ENCODE measurements around the gene C16orf96. TPM values are rescaled to one million over a fixed set of nuclear protein-coding genes. Genes with fewer than 3 reads are reported as not detected.

C16orf96 gene
- total RNA-seq, 1 donor from 2014 or later, result 0.41 TPM

DNA sequence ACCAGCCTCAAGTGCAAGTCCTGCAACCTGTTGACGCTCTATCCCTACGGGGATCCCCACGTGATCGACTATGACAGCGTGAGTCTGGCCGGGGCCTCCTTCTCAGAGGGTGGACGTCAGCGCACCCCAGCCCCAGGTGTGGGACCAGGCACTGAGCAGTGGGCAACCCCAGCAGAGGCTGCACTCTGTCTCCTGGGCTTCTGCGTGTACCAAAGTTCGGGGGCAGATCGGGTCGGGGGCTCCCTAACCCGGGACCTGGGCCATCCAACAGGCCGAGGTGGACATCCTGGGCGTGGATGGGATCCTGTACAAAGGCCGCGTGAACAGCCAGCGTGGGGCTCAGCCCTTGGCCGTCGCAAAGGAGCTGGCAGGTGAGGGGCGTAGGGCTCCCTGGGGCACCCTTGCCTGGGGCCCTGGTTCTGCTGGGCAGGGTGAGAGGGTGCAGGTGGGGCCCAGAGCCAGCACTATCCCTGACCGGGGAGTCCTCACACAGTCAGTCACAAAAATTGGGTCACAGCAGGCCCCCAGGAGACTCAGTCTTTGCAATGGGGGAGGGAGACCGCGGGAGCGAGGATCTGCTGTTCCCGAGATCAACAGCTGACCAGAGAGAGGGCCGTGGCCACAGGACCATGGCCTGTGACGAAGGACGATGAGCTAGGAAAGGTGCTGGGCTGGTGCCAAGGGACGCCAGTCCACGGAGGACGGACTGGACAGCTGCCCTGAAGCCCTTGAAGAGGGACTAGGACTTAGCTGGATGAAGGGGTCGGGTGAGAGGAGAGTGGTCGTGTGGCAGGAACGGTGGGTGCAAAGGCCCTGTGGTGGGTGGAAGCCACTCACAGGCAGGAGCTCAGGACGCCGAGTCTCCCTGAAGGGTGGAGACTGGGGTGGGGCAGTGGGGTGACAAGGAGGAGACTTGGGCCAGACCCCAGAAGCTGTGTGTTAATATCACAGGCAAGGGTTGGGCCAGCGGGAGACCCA, 38.6 kb downstream of the C16orf96 start:
- FAIRE-seq (no peak), DNase-seq (ENCODE audit: low spot score in 2 of 2) (no peak)

DNA sequence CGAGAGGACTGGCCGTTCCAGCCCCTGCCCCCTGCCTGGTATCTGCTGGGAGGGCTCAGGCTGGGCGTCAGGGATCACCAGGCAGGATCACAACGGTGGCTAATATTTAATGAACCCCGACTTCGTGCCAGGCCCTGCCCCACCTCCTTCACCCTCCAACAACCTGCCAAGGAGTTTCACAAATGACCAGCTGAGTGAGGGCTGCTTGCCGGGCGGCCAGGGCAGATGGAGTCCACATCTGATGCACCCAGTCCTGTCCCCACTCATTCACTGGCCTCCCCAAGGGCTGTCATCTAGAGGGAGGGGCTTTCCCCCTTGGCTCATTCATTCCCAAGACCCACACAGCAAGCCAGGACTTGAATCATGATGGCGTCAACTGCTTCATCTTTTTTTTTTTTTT, 41.0 kb downstream of the C16orf96 start:
- DNase-seq (ENCODE audit: low spot score in 2 of 2) (no peak), FAIRE-seq (no peak)

DNA sequence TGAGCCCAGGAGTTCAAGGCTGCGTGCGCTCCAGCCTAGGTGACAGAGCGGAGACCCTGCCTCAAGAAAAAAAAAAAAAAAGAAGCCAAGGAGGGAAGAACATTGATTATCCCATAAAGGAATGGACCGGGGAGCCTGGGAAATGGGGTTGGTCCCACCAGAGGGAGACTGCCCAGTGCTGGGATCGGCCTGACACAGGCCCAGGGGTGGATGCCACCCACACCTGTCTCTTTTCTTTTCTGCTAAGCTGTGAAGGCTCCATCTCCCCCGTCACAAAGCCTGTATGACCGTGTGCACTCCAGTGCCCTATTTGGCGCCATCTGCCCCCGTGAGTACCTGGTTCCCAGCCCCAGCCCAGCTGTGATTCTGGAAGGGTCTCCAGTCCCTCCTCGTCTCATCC, 42.9 kb downstream of the C16orf96 start:
- no peak for DNase-seq (ENCODE audit: low spot score in 2 of 2)
- FAIRE-seq, result no peak

DNA sequence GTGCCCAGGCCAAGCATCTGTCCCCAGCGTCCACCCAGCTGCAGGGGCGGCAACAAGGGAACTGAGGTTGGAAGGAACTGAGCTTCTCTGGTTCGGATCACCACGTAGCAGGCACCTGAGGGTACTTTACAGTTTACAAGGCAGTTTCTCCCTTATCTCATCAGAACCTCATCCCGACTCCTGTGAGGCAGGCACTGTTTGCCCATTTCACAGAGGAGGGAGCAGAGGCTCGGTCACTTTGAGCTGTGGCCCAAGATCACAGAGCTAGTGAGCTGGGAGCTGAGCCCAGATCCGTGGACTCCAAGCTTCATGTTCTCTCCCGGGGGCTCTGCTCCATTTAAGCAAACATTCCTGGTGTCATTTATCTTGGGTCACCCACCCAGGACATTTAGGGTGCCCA, 43.4 kb downstream of the C16orf96 start:
- DNase-seq (ENCODE audit: low spot score in 2 of 2) (no peak), FAIRE-seq (no peak)

DNA sequence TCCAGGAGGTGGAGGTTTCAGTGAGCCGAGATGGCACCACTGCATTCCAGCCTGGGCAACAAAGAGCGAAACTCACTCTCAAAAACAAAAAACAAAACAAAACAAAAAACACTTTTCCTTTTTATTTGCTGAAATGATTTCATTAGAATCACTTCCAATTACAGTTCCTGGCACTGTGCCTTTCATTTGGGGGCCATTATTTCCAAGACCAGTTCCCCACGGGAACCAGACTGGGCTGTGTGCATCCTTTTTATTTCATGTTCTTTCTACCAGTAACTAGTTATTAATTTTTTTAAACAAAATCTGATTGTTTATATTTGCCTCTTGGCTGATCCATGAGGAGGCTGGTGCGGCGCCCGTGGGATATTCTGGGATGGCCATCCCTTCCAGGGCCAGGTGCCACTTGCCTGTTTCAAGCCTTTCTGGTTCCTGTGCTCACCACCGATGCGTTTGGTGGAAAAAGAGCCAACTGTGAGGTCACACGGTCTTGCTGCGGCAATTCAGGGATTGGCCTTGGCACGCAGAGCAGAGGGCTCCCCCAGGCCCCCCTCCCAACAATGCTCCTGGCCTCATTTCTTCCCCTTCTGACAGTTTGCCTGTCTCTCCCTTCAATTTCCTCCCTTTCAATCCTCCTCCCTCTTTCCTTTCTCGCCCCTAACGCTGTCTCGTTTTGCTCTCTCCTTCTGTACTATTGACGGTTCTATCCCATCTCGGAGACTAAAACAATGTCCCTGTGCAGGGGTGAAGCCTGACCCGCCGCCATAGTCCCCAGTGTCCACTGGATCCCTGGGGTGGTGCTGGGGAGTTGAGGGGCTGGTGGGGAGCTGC, 45.1 kb downstream of the C16orf96 start:
- FAIRE-seq, result no peak
- peak; percentile 54 to 63 for DNase-seq (ENCODE audit: low spot score in 2 of 2)

DNA sequence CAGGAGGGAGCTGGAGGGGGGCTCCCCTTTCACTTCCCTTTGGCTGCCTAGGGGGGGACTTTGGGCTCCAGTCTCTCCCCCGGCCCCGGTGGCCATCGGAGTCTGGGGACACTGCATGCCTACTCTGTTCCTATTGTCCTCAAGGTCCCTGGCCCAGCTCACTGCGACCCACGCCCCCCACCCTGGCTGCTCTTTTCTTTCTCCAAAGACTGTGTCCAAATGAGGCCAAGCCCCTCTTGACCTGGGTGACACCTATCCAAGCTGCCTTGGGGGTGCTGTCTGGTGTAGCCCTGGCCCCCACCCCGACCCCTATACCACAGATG, 45.7 kb downstream of the C16orf96 start:
- FAIRE-seq (no peak), DNase-seq (ENCODE audit: low spot score in 2 of 2) (no peak)

DNA sequence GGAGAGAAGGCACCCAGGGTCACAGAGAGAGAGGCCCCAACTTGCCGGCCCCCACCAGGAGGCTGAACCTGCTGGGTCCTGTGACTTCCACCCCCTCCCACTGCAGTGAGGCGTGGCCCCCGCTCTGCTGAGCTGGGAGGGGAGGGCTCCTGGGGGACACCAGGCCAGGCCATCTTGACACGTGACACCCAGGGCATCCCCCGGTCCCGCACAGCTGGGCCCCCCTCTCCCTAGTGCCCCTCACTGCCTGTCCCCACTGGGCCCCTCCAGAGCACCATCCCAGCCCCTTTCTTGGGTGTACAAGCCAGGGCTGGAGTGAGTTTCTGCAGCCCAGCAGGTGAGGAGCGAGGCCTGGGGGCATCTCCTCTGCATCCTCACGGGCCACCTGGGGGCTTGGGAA, 46.2 kb downstream of the C16orf96 start:
- no peak for DNase-seq (ENCODE audit: low spot score in 2 of 2)
- FAIRE-seq, result no peak

DNA sequence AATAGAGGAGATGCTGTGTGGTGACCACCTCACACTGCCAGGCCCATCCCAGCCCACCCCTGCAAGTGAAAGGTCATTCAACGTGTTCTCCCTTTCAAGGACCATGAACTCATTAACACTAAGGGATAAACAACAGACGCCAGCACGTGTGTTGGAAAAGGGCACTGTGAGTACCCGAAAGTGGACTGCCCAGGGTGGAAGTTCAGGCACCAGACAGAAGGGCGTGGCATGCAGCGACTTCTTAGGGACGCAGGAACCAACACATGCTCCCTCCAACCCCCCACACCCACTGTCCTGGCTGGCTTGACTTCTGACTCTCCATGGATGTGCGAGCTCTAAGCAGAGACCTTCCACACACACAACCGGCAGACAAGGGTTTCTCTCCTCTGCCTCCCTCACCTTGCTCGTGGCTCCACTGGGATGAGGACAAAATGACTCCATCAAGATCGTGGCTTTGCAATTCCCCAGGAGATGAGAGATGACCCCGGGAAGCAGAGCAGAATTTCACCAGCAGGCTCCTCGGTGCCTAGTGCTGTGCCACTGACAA, 47.6 kb downstream of the C16orf96 start:
- DNase-seq (ENCODE audit: low spot score in 2 of 2) (no peak), FAIRE-seq (no peak)

DNA sequence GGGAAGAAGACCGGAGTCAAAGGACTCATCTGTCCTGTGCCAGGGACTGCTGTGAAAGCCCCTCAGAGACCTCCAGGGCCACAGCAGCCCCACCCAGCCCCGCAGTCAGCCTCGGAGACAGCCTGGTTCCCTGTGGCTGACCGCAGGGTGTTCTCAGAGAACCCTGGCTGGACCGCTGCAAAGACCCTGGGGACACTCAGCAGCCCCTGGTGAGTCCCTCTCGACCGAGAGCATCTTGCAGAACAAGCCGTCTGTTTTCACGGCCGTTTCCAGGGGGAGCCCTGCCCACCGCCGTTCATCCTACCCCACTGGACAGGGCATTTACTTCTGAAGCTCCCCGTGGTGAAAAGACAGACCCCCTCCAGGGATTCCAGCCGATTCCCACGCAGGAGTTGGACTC, 48.3 kb downstream of the C16orf96 start:
- DNase-seq (ENCODE audit: low spot score in 2 of 2) (no peak), FAIRE-seq (no peak)

DNA sequence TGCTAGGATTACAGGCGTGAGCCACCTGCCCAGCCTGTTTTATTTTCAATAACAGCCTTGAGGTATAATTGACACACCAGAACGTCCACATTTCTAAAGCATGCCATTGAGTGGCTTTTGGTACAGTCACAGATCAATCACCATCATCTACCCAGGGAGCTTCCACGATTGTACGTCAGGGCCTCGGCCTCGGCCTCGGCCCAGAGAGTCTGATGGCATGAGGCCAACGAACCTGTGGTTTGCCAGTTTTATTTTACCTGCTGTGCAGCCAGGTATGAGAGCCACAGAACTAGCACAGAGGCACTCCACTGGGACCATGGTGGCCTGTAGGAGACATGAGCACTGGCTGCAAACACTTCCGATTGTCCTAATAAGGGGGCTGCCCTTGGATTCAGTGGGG, 50.2 kb downstream of the C16orf96 start:
- DNase-seq (ENCODE audit: low spot score in 2 of 2) (no peak), FAIRE-seq (no peak)

DNA sequence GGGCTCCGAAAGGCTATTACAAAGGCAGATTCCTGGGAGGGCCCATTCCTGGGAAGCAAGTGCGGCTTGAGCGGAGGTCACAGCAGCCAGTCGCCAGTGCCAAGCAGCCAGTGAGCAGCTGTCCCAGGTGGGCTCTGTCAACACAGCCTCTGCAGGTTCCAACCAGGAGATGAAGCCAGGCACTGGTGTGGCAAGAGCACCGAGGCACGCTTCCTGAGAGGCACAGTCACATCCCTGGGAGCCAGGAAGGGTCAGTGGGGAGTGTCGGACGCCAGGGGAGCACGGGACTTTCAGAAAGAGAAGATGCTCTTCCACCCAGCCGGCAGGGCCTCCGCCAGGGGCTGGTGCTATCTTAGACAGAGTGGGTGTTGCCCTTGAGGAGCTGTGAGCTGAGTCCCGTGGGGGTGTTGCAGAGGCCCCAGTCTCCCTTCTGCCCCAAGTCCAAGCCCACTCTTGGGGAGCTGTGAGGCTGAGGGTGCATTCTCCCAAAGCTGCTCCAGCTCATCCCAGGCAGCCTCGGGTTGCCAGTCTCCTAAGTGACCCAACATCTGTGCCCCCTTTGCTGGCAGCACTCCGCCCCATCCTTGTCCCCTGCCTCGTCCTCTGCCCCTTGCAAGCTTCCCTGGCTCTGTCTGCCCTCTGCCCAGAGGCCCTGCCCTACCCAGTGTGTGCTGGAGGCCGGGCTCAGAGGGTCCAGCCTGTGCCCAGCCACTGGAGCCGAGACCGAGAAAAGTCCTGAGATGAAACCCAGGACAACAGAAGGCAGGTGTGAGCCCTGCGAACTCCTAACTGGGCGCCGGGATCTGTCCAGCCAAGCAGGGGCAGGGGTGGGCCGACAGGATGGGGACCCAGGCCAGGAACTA, 51.9 kb downstream of the C16orf96 start:
- DNase-seq (ENCODE audit: low spot score in 2 of 2) (no peak), FAIRE-seq (no peak)

DNA sequence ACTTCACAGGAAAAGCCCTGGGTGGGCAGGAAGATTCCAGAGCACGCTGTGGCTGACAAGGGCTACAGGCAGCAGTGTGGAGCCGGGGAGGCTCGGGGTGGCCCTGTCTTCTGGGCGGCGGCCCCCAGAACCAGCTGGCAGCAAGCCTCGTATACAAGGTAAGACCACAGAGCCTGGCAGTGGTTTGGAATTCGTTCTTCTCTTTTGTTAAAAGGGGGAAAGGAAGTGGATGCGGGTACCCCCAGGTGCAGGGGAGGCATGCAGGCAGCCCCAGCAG, 52.5 kb downstream of the C16orf96 start:
- DNase-seq (ENCODE audit: low spot score in 2 of 2), result no peak
- FAIRE-seq, result no peak

DNA sequence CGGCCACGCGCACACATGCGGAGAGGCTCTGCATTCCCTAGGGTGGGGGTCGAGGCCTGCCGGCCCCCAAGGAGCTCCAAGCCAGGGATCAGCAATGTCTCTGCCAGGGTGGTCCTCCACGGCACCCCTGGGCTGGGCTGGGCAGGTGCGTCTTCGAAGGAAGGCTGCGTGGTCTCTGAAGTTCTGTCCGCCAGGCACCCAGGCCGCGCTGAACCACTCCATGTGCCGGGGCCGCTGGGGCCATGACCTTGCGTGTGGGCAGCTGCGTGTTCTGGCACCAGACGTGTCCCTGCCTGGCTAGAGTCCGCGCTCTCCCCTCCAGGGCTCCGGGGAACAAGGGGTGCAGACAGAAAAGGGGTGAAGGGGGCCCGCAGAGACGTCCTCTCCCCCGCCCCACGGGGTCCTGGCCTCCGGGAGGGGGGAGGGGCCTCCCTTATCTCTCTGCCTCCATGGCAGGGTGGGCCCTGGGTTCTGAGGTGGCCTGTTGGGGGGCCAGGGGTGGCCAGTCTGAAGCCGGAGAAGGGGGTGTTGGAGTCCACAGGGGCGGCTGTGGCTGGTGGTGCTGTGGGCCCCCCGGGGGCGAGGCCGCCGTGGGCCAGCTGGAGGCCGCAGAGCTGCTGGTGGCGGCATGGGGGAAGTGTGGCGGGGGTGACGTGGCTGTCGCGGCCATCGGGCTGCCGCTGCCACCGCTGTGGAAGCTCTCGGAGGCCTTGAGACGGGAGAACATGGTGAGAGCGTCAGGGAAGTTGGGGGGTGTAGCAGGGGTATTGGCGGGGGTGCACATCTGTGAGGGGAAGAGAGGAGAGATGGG, 53.3 kb downstream of the C16orf96 start:
- no peak for FAIRE-seq
- peak in 1 of 2 donors; percentile 14 for DNase-seq (ENCODE audit: low spot score in 2 of 2)

DNA sequence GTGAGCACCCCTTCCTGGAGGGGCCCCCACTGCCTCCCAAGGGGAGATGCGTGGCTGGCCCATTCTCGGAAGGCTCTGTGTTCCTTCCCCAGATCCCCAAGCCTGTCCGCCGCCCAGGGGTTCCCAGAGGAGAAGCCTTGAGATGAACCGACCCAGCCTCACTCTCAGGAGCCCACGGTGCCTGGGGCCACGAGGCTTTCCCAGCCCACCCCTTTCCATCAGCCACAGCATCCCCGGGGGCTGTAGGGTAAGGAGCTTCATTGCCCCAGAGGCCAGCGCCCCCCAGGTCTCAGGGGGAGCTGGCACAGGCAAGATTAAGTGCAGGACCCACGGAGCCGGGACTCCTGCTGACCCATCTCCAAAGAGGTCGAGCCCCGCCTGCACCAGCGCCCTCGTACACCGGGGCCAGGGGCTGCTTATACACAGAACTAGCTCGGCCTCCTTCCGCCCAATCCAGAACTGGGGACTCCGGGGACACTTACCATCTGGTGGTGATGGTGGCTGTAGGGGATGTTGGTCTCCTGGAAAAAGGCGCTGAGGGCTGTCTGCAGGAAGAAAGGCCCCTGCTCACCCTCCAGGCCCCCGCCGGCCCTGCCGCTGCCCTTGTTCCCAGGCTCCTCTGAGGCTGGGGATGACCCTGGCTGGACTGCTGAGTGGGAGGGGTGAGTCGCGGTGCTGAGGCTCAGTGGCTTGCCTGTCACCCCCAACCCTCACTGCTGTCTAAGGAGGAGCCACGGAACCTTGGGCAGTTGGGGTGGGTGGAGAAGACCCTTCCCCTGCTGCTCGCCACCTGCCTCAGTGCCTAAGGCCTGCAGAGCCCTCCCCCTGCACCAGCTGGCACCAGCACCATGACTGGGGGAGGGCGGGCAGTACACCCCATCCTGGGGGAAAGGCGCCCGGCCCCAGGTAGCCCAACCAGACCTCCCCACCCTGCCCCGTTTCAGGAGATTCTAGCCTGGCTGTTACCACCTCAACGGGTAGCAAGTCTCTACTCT, 54.2 kb downstream of the C16orf96 start:
- no peak for DNase-seq (ENCODE audit: low spot score in 2 of 2)

DNA sequence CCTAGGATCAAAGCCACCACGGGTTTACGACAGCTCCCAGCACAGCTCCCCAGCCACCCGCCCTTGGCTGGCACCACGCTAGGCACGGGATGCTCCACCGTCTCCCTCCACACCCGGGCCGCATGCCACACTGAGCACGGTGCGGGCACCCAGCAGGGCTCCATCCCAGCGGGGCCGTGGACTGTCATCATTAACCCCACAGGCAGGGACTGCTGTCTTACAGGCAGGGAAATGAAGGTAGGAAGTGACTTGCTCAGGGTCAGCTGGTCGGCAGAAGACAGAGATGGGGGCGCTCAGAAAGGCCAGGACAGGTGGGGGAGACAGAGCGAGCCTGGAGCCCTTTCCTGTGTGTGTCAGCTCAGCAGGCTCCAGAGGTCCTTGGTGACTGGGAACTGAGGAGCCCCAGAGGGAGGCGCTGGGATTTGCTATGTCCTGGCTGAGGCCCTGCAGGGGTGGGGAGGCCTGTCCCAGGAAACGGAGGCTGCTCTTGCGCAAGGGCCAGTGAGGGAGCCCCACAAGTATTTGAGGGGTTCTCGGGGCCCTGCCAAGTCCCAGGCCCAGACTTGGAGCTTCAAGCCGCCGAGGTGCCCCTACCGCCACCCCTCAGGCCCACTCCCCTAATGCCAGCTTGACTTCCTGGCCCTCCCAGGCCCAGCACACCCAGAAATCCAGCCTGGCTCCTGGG, 55.3 kb downstream of the C16orf96 start:
- no peak for FAIRE-seq
- no peak for DNase-seq (ENCODE audit: low spot score in 2 of 2)

More for the DNA sequence above, 54.2 kb downstream of the C16orf96 start:
- no peak for FAIRE-seq

DNA sequence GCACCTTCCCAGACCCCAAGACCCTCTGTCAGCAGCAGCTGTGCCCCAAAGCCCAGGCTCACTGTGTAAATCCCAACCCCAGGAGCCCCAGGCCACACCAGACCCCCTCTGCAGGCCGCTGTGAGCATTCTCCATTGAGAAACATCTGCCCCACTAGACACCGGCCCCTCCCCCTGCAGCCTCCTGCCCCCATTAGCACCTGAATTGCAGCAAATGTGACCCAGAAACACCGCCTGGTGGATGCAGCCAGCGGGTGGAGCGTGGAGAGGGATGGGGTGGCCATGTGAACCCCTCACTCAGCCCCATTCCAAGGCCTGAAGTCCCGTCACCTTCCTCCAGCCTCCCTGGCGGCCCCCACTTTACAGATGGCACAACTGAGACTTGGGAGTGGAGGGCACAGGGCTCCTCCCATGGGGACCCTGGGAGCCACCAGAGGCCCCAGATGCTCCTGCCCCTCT, 56.4 kb downstream of the C16orf96 start:
- FAIRE-seq (no peak), DNase-seq (ENCODE audit: low spot score in 2 of 2) (no peak)

DNA sequence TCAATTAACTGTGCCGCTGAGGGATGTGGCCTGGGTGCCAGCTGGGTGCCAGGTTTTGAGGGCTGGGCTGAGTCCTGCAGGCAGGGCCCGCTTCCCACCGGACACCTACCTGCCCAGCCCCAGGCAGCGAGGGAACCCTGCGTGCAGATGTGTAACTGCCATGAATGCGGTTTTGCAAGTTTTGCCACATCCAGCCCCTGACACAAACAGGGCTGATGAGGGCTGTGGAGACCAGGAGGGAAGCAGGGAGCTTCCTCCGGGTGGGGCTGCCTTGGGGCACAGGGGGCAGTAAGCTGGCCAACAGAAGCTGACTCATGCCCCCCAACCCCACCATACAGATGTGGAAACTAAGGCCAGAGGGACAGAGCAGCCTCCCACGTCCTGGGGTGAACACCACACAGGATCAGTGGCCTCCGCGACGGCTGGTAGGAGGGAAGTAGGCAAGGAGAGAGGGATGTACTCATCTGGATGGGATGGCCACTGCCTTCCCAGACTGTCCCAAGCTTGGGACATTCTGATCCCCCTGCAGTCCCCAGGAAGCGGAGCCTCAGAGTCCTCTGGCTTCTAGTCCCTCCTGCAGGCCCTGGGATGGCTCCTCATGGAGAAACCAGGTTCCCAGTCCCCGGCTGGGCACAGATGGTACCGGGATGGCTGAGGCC, 57.0 kb downstream of the C16orf96 start:
- FAIRE-seq (no peak), DNase-seq (ENCODE audit: low spot score in 2 of 2) (no peak)

Data from frontal cortex (tissue), 4 donors.